T-helper 1 cell treated with Interleukin-12 subunit alpha and Interleukin-12 subunit beta and Interleukin-4 antibody, amounts not matched to agents 30 μg/mL and 1 μg/mL, for 36 hours (primary cell): ENCODE results near the gene PDC.
"Not testable (repeated sequence)": the region's sequence is repeated elsewhere in the genome, so short reads cannot be mapped to it uniquely, and the experiment has no call there.

Source experiments
- H3K27ac Mint-ChIP-seq: one replicate; pipeline ENCODE4 v1.8.0; 2021; ENCODE audit warnings: mild to moderate bottlenecking, mixed read lengths
- H3K27me3 Mint-ChIP-seq: one replicate; pipeline ENCODE4 v1.8.0; 2021; ENCODE audit warnings: low read depth, mixed read lengths
- H3K36me3 Mint-ChIP-seq: one replicate; pipeline ENCODE4 v1.8.0; 2021; ENCODE audit warnings: low read depth, mixed read lengths
- H3K4me1 Mint-ChIP-seq: one replicate; pipeline ENCODE4 v1.8.0; 2021; ENCODE audit warnings: low read depth, mixed read lengths
- H3K4me3 Mint-ChIP-seq: one replicate; pipeline ENCODE4 v1.8.0; 2021; ENCODE audit warnings: mild to moderate bottlenecking, moderate library complexity, mixed read lengths
- H3K9me3 Mint-ChIP-seq: one replicate; pipeline ENCODE4 v1.8.0; 2021; ENCODE audit warnings: mixed read lengths

The PDC gene

DNA sequence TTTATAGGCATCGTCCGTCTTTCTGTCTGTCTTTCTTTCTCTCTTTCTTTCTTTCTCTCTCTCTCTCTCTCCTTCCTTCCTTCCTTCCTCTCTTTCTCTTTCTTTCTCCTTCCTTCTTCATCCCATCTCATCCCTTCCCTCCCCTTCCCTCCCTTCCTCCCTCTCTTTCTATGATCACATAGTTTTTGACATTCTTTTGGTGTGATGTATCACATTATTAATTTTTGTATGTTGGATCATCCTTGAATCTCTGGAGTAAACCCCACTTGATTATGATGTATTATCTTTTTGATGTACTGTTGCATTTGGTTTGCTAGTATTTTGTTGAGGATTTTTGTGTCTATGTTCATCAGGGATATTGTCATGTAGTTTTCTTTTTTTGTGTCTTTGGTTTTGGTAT is 59.5 kb downstream of the PDC start:
- H3K27ac Mint-ChIP-seq, H3K4me3 Mint-ChIP-seq, H3K4me1 Mint-ChIP-seq, H3K36me3 Mint-ChIP-seq, H3K9me3 Mint-ChIP-seq, H3K27me3 Mint-ChIP-seq: not testable (repeated sequence)
